HG02938 (cell line): ENCODE results near the gene HASPIN.
"Not testable (repeated sequence)": the region's sequence is repeated elsewhere in the genome, so short reads cannot be mapped to it uniquely, and the experiment has no call there.

ENCODE experiments used
- ATAC-seq: cut with Tn5 transposase; IDR thresholded peaks from one replicate; pipeline ENCODE4 v1.9.1; 2021; ENCODE audit warnings: mild to moderate bottlenecking, moderate library complexity; ENCODE audit not compliant: unreplicated experiment

The HASPIN gene

DNA sequence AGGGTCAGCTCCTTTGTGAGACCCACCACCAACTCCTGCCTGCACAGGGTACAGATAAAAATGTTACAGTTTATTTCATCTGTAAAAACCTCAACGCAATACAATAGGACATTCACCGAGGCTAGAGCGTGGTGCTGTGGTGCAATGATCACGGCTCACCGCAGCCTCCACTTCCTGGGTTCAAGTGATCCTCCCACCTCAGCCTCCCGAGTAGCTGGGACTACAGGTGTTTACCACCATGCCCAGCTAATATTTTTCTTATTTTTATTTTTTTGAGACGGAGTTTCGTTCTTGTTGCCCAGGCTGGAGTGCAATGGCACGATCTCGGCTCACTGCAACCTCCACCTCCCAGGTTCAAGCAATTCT is 11.2 kb downstream of the HASPIN start:
- not testable (repeated sequence) for ATAC-seq

- ATAC-seq: no peak
Measured at GRCh38 chr17:3735515-3735914, 11.8 kb downstream of the HASPIN start.

GRCh38 chr17:3738562-3739295 is 15.0 kb downstream of the HASPIN start:
- ATAC-seq: no peak

- ATAC-seq: no peak
Measured at GRCh38 chr17:3739422-3740124, 15.9 kb downstream of the HASPIN start.

- no peak for ATAC-seq
Measured at GRCh38 chr17:3740611-3741073, 16.9 kb downstream of the HASPIN start.

GRCh38 chr17:3744014-3744413 is 20.3 kb downstream of the HASPIN start:
- no peak for ATAC-seq

GRCh38 chr17:3745071-3745470 is 21.4 kb downstream of the HASPIN start:
- no peak for ATAC-seq

GRCh38 chr17:3747805-3748204 is 24.1 kb downstream of the HASPIN start:
- no peak for ATAC-seq

GRCh38 chr17:3748576-3748975 is 24.9 kb downstream of the HASPIN start:
- no peak for ATAC-seq

DNA sequence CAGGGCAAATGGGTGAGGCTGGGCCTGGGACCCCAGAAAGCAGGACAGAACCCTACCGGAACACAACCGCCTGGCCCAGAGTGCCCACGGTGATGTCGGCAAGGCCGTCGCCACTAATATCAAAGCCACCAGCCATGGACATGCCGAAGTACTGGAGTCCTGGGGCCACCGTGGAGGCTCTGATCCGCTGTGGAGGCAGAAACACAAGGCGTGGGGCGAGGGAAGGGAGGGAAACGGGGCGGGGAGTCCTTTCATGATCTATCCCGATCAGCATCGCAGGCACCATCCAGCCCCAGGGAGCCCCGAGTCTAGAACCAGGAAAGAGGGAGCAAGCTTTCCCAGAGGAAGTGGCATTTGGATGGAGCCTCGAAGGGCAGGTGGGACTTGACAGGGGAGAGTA is 26.6 kb downstream of the HASPIN start:
- no peak for ATAC-seq

GRCh38 chr17:3750926-3751325 is 27.2 kb downstream of the HASPIN start:
- no peak for ATAC-seq

- ATAC-seq: no peak
Measured at GRCh38 chr17:3751836-3752235, 28.1 kb downstream of the HASPIN start.

DNA sequence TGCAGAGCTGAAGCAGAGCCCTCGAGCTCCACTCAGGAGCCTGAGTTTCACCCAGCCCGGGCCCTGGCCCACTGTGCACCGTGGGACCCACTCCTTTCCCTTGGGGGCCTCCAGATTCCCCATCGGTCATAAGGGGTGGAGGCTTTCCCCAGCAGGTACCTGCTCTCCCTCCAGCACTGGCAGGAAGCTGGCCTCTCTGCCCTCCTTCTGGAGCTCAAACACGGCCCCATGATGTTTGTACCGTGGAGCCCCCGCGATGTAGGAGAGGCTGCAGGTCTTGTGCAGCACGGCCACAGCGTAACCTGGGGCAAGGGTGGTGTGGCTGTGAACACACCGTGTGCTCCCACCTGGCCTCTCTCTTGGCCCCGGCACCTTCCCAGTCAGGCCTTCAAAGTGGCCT is 29.9 kb downstream of the HASPIN start:
- no peak for ATAC-seq

DNA sequence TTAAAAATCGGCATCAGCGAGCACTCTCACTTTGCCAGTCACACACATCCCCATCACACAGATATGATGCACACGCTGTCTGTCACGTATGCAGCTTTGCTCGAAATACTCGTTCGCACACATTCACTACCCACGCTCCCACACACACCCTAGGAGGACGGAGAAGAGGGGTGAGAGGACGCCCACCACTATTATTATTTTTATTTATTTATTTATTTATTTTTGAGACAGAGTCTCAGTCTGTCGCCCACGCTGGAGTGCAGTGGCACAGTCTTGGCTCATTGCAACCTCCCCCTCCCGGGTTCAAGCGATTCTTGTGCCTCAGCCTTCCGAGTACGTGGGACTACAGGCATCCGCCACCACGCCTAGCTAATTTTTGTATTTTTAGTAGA is 30.4 kb downstream of the HASPIN start:
- no peak for ATAC-seq

- ATAC-seq: no peak
Measured at GRCh38 chr17:3754458-3755334, 31.0 kb downstream of the HASPIN start.

DNA sequence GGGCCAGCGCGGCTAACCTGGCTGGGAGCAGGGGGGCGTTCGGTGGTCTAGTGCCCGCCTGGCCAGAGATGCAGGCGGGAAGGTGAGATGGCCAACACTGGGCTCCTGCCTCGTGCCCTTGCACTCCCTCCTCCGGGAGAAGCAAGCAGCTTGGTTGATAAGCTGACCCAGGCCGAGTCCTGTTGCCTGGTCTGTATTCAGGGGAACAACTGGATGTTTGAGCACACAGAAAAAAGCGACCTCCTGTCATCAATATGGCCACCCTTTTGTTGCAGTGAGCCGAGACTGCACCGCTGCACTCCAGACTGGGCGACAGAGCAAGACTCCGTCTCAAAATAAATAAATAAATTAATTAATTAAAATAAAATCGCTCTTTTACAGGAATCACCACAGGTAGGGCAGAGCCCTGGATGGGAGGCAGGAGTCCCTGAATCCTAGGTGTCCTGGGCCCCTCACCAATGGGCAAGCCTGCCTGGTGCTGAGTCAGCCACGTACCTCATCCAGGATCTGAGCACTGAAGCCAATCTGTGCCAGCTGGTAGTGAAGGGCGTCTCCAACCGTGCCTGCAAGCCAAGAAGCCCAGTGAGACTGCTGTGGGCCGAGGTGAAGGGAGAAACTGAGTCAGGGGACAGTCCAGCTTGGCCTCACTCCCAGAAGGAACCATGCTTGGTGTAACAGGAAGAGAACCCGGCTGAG is 31.8 kb downstream of the HASPIN start:
- no peak for ATAC-seq

- ATAC-seq: no peak
Measured at GRCh38 chr17:3759597-3760216, 36.0 kb downstream of the HASPIN start.

GRCh38 chr17:3761036-3761917 is 37.6 kb downstream of the HASPIN start:
- no peak for ATAC-seq

- no peak for ATAC-seq
Measured at GRCh38 chr17:3761918-3762380, 38.2 kb downstream of the HASPIN start.
